Epithelial cell of proximal tubule (primary cell): ENCODE results near the gene INPP5A. TPM values are rescaled to one million over a fixed set of nuclear protein-coding genes. Genes with fewer than 3 reads are reported as not detected.

Source experiments
- DNase-seq: peaks from one replicate; pipeline ENCODE4 v3.0.0-alpha.2; 2011; ENCODE audit warnings: low read depth
- H3K4me3 ChIP-seq: 2 replicates; pipeline ENCODE4 v1.5.1; 2011; ENCODE audit warnings: low read depth, mild to moderate bottlenecking, low read length
- total RNA-seq: library from RNA; depleted of rRNA; stranded (reverse); fragments of >200 nt; gene quantifications from 2 replicates; pipeline ENCODE4 v1.2.3, GENCODE V29; 2015
- TF ChIP-seq, protein P1 (sequence below): conservative IDR thresholded peaks from 2 replicates; pipeline ENCODE4 v1.5.1; 2012; ENCODE audit warnings: low read depth, mild to moderate bottlenecking, low read length

INPP5A gene
- total RNA-seq, 1 donor from 2014 or later = 30.4 TPM

DNA sequence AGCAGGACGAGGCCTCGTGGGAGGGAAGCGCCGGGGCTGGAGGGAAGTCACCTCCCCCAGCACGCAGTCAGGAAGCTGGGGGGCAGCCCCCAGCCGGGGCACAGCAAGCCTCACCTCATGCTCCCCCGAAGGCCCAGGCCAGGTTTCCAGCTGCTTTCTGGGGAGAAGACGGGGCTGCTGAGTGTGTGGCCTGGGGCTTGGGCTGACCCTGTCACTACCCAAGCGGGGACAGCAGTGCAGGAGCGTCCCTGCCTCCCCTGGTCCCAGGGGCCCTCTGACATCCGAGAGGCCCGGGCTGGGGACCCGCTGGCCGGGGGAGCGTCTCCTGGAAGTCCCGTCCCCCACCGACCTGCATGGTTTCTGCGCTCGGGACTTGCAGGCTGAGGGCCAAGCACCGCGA lies 268.0 kb downstream of the INPP5A start:
- H3K4me3 ChIP-seq = no peak overlapping the region
- TF ChIP-seq, protein P1, sequence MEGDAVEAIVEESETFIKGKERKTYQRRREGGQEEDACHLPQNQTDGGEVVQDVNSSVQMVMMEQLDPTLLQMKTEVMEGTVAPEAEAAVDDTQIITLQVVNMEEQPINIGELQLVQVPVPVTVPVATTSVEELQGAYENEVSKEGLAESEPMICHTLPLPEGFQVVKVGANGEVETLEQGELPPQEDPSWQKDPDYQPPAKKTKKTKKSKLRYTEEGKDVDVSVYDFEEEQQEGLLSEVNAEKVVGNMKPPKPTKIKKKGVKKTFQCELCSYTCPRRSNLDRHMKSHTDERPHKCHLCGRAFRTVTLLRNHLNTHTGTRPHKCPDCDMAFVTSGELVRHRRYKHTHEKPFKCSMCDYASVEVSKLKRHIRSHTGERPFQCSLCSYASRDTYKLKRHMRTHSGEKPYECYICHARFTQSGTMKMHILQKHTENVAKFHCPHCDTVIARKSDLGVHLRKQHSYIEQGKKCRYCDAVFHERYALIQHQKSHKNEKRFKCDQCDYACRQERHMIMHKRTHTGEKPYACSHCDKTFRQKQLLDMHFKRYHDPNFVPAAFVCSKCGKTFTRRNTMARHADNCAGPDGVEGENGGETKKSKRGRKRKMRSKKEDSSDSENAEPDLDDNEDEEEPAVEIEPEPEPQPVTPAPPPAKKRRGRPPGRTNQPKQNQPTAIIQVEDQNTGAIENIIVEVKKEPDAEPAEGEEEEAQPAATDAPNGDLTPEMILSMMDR = no peak

DNA sequence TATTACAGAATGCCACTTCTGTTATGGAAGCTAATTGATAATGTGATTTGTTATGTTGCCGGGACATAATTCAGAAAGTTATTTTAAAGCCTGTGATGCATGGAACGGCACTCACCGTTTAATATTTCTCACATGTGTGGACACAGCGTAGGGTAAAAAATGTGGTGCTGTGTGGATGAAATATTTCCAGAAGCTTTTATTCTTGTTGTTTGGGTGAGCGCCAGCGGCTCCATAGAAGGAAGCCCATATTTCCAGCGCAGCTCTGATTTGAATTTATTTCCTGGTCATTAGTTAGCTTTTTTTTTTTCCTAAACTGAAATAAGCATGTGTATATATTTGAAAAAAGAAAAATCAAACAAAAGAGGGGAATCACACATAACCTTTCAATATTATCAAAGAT lies 268.5 kb downstream of the INPP5A start:
- TF ChIP-seq, protein P1 = no peak
- DNase-seq = no peak
- no peak overlapping the region for H3K4me3 ChIP-seq

More for the DNA sequence above, 268.0 kb downstream of the INPP5A start:
- no peak for DNase-seq

DNA sequence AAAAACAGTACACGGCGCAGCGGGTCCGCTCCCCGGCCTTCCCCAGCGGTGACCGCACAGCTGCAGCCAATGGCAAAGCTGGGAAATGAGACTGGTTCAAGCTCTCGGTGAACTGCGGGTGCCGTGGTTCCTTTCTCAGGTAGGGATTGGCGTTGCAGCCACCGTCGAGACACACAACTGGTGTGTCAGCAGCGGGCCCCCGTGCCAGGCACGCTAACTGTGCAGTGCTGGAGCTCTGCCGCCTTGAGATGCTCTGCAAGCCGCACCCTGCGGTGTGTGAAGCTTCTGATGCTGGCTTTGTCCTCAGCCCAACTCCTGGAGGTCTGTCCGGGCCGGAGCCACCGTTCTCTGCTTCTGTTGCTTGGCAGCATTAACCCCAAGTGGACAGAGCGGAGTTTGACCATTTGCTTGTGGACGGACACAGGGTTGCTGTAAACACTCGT lies 269.0 kb downstream of the INPP5A start:
- TF ChIP-seq, protein P1 = no peak
- H3K4me3 ChIP-seq = no peak overlapping the region
- DNase-seq = no peak

DNA sequence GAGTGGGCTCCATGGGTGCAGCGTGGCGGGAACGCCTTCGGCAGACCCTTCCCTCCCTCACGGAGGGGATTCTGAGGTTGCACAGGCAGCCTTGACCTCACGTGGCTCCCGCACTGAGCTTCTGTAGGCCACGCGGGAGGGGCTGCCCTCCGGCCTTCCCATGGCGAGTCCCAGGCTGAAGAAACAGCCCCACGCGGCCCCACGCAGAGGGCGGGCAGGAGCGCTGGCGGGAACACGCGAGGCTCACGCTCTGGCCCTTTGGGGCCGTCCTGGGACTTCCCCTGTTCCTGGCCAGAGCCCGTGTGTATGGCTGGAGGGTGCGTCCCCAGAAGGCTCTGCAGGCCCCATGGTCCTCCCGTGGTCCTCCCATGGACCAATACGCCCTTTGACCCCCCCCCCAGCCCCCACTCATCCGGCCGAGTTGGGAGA lies 270.0 kb downstream of the INPP5A start:
- no peak overlapping the region for H3K4me3 ChIP-seq
- TF ChIP-seq, protein P1 = no peak
- DNase-seq = no peak

DNA sequence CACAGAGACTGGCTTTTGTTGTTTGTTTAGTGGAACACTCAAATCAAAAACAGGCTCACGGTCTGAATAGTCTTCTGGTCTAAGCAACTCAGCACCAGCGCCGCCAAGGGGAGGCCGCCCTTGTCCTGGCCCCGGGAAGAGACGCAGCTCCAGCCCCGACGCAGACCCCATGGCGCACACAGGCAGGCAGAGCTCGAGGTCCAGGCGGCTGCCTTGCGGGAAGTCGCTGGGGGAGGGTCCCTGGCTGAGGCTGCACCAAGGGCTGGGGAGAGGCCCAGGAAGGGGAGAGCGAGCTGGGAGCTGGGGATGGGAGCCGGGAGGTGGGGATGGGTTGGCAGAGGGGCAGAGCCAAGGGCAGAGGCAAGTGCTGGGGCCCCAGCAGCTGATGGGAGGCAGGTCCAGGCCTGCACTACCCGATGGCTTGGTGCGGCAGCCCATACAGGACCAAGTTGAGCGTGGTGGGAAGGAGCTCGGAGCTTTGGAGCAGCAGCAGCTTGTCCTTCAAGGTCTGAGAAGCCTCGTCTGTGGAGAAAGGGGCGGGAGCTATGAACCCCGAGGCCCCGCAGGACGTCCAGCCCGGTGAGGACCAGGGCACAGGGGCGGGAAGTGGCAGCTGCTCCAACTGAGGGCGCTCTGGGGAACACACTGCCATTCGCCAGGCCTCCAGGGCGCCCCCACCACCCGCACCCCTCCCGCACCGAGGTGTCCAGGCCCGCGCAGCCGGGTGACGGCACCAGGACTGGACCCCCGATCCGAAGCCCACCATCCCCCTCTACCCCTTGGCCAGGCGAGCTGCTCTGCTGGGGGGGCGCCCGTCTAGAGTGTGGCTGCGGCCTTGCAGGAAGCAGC lies 271.0 kb downstream of the INPP5A start:
- TF ChIP-seq, protein P1 = no peak
- no peak for DNase-seq
- H3K4me3 ChIP-seq = no peak overlapping the region

DNA sequence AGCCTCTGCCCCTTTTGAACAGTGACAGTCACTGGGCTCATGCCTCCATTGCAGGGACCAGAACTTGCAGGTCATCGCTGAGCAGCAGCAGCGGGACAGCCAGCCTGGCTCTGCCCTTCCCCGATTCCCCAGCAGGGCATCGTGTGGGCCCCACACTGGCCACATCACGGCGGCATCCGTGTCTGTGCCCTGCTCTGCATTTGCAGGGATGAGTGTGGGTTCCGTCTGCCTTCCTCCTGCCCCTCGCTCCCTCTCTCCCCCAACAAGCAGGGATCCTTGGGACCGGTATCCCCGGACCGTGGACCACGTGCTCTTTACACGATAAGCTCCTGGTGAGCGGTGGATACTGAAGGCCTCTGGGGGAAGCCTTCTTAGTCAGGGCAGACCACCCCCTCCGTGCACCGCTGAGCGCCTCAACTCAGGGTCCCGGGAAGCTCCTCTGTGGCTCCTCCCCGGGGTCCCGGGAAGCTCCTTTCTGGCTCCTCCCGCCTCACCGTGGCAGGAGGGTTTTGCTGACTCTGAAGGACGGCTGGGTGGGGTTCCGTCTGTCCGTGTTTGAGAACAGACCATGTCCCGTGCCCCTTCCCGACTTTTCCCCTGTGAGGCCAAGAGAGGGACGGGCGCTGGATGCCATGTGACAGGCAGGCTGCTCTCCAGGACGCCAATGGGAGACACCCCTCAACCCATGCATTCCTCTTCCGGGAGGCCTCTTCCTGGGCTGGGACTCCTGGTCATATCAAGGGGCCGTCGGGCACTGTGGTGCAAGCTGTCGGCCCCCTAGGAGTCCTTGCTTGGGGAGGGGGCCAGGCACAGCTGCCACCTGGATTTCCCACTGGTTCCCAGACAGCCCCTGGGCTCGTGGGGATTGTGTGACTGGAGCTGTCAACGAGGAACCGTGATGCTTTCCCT lies 271.9 kb downstream of the INPP5A start:
- no peak for DNase-seq
- no peak overlapping the region for H3K4me3 ChIP-seq
- TF ChIP-seq, protein P1 = no peak
